HCT116 (cell line): ENCODE data around the gene PGBD1.

Experiments used
- CTCF ChIP-seq, 3 experiments: fragments of 200-600 bp in 1 of 3; sonication (generic) in 1 of 3; IDR thresholded peaks in 2 of 3; conservative IDR thresholded peaks in 1 of 3; 2 replicates each; pipeline ENCODE4 v1.5.1; 2012 to 2017; ENCODE audit warnings: low read depth in 2 of 3, low read length in 2 of 3, antibody characterized with exemption in 1 of 3, borderline replicate concordance in 1 of 3, control low read depth in 1 of 3, mild to moderate bottlenecking in 1 of 3, mixed read lengths in 1 of 3, mixed run types in 1 of 3, moderate library complexity in 1 of 3; ENCODE audit not compliant: insufficient read depth in 1 of 3
- EZH2 ChIP-seq: fragments of 200-600 bp; sonication (generic); IDR thresholded peaks from 2 replicates; pipeline ENCODE4 v1.6.1; 2017; ENCODE audit warnings: antibody characterized with exemption, mixed run types
- JUND ChIP-seq: IDR thresholded peaks from 2 replicates; pipeline ENCODE4 v1.6.1; 2012
- SIN3A ChIP-seq: IDR thresholded peaks from 2 replicates; pipeline ENCODE4 v1.6.1; 2012; ENCODE audit warnings: low read depth
- SP1 ChIP-seq: IDR thresholded peaks from 2 replicates; pipeline ENCODE4 v1.6.1; 2012; ENCODE audit warnings: low read depth
- TF ChIP-seq, protein P1 (sequence below): IDR thresholded peaks from 2 replicates; pipeline ENCODE4 v1.6.1; 2011; ENCODE audit warnings: mild to moderate bottlenecking, low read length, moderate library complexity; ENCODE audit not compliant: insufficient replicate concordance; ENCODE audit errors: extremely low read depth

GRCh38 chr6:28277746-28278145, 3.6 kb upstream of the PGBD1 start:
- TF ChIP-seq EZH2 (no peak), CTCF (IDR thresholded peaks at IDR 0.05 in 2 of 3, conservative IDR thresholded peaks at IDR 0.05 in 1 of 3; ENCODE audit: borderline replicate concordance in 1 of 3, insufficient read depth in 1 of 3, low read depth in 2 of 3, low read length in 2 of 3) (no peak), SIN3A (no peak), JUND (no peak), SP1 (no peak)
- TF ChIP-seq, protein P1, sequence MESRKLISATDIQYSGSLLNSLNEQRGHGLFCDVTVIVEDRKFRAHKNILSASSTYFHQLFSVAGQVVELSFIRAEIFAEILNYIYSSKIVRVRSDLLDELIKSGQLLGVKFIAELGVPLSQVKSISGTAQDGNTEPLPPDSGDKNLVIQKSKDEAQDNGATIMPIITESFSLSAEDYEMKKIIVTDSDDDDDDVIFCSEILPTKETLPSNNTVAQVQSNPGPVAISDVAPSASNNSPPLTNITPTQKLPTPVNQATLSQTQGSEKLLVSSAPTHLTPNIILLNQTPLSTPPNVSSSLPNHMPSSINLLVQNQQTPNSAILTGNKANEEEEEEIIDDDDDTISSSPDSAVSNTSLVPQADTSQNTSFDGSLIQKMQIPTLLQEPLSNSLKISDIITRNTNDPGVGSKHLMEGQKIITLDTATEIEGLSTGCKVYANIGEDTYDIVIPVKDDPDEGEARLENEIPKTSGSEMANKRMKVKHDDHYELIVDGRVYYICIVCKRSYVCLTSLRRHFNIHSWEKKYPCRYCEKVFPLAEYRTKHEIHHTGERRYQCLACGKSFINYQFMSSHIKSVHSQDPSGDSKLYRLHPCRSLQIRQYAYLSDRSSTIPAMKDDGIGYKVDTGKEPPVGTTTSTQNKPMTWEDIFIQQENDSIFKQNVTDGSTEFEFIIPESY = no peak
